GM18868 (cell line): Measurements from ENCODE around the gene SCRN3.

Experiments used
- ATAC-seq: cut with Tn5 transposase; IDR thresholded peaks from one replicate; pipeline ENCODE4 v1.9.1; 2021; ENCODE audit warnings: mild to moderate bottlenecking, moderate library complexity; ENCODE audit not compliant: unreplicated experiment

The SCRN3 gene

DNA sequence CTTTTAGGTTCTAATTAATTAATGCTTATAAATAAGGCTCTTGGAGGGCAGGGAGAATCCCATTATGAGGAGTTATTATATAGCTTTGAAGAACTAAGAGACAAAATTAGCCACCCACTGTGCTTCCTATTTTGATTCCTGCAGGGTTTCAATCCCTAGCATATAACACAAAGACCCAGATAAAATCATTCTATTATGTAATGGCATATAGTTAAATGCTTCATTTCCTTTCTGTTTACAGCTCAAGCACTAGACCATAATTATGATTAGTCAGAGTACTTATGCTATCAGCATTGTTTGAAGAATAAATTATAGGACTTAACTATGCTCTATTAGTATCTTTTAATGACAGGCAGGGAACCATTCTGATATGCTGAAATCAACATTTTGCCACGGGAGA is 82.2 kb downstream of the SCRN3 start:
- no peak for ATAC-seq
